GM12864 (cell line): ENCODE results near the gene CORO2B.

Source experiments
- DNase-seq: peaks from one replicate; pipeline ENCODE4 v3.0.0-alpha.2; 2011; ENCODE audit warnings: low read depth
- H3K4me3 ChIP-seq: 2 replicates; pipeline ENCODE4 v1.5.1; 2011; ENCODE audit warnings: mild to moderate bottlenecking, low read depth, low read length, control low read depth
- CTCF ChIP-seq: IDR thresholded peaks from 2 replicates; pipeline ENCODE4 v1.5.1; 2011; ENCODE audit warnings: low read depth, mild to moderate bottlenecking, moderate library complexity, low read length, control low read depth, inconsistent platforms; ENCODE audit errors: missing control alignments

The CORO2B gene

GRCh38 chr15:68687136-68687735 is 108.4 kb downstream of the CORO2B start:
- no peak for TF ChIP-seq CTCF
- DNase-seq = no peak
- H3K4me3 ChIP-seq = no peak overlapping the region

GRCh38 chr15:68691705-68692104 is 112.9 kb downstream of the CORO2B start:
- no peak overlapping the region for H3K4me3 ChIP-seq
- no peak for DNase-seq
- no peak for TF ChIP-seq CTCF

GRCh38 chr15:68693071-68693470 is 114.3 kb downstream of the CORO2B start:
- H3K4me3 ChIP-seq = no peak overlapping the region
- no peak for TF ChIP-seq CTCF
- DNase-seq = no peak

DNA sequence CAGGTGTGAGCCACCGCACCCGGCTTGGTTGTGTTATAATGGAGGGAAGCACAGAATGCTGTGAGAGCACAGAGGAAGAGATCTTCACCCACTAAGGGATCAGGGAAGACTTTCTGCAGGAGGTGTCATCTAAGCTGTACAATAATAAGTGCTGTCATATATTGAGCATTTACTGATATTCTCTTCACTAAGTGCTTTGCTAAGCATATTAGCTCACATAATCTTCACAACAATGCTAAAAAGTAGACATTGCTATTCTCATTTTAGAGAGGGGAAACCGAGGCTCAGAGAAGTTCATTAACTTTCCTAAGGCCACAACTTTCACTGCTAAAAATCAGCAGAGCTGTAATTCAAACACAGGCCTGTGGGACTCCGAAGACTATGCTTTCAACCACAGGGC is 115.3 kb downstream of the CORO2B start:
- H3K4me3 ChIP-seq = no peak overlapping the region
- TF ChIP-seq CTCF = no peak
- DNase-seq = no peak

- no peak for TF ChIP-seq CTCF
- DNase-seq = no peak
- no peak overlapping the region for H3K4me3 ChIP-seq
Observed at GRCh38 chr15:68695061-68695595, 116.3 kb downstream of the CORO2B start.

DNA sequence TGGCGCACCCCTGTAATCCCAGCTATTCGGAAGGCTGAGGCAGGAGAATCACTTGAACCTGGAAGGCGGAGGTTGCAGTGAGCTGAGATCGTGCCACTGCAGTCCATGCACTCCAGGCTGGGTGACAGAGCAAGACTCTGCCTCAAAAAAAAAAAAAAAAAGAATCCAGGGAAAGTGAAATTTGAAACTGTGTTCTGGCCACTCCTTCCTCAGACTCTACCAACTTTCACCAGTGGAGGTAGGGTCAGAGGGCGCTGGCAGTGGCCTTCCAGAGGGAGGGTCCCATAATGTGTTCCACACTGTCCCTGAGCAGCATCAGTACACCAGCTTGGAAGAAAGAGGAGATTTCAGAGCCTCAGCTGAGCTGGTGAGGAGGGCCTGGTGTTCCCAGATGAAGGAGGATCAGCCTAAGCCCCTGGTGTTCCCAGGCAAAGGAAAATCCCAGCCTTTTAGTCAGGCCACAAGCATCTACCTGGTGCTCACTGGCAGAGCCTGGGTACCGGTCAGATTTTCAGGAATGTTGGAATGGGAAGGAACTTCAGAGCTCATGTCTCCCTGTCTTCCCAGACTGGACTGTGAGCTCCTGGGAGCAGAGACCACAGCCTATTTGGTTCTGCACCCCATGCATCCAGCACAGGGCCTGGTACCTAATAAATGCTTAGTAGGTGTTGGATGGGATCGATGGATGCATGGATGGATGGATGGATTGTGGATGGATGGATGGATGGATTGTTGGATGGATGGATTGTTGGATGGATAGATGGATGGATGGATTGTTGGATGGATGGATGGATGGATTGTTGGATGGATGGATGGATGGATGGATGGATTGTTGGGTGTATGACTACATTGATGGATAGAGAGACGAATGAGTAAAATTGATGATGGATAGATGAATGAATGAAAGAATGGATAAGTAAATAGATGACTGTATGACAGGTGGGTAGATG is 117.9 kb downstream of the CORO2B start:
- no peak for DNase-seq
- no peak for TF ChIP-seq CTCF
- H3K4me3 ChIP-seq = no peak overlapping the region
